ENCODE data around the gene ATAD3A. TPM values are rescaled to one million over a fixed set of nuclear protein-coding genes. Genes with fewer than 3 reads are reported as not detected.

Gene ATAD3A
- total RNA-seq, 1 experiment from 2014 or later = 63.2 TPM

DNA sequence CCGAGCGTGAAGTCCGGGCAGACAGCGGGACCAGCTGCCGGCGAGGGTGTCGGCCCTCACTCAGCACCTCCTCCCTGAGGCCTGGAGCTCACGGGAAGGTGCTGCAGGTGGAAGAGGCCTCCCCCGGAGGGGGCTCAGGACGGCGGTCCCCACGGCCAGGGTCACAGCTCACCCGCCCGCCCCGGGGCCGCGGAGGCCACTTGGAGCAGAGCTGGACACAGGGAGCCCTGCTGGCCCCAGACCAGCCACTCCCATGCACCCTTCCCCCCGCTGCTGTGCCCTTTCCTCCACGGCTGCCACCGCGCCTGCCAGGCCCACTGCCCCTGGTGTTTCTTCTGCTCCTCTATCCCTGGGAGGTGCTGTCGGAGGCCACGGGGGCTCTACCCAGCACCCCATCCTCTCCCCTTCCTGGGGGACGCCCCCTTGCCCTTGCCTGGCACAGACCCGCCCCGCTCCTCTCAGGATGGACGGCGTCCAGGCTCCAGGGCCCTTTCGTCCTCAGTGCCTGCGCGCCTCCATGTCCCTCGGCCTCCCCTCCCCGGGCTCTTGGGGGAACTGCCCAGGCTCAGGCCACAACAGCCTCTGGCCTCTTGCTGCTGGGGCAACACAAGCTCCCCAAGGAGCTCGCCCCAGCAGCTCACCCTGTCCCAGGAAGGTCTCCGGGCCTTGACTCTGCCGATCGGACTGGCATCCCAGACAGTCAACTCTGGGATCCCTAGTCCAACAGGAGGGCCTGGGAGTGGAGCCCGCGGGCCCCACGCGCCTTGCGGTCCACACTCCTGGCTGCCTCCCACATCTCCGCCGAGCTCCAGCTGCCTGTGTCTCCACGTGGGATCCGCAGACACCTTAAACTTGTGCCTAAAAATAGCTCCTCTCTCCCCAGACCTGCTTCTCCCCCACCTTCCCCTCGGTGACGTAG is 24.3 kb downstream of the ATAD3A start:
- TF ChIP-seq, protein P1, sequence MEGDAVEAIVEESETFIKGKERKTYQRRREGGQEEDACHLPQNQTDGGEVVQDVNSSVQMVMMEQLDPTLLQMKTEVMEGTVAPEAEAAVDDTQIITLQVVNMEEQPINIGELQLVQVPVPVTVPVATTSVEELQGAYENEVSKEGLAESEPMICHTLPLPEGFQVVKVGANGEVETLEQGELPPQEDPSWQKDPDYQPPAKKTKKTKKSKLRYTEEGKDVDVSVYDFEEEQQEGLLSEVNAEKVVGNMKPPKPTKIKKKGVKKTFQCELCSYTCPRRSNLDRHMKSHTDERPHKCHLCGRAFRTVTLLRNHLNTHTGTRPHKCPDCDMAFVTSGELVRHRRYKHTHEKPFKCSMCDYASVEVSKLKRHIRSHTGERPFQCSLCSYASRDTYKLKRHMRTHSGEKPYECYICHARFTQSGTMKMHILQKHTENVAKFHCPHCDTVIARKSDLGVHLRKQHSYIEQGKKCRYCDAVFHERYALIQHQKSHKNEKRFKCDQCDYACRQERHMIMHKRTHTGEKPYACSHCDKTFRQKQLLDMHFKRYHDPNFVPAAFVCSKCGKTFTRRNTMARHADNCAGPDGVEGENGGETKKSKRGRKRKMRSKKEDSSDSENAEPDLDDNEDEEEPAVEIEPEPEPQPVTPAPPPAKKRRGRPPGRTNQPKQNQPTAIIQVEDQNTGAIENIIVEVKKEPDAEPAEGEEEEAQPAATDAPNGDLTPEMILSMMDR (IDR thresholded peaks at IDR 0.05; ENCODE audit: unreplicated experiment) = no peak
- Mint-ChIP-seq H3K9me3 (ENCODE audit: unreplicated experiment) (peaks cover 6% of the 10 kb centered on the region), H3K36me3 (ENCODE audit: insufficient read depth, unreplicated experiment) (peaks cover 17% of the 10 kb centered on the region), H3K27ac (ENCODE audit: low read depth, unreplicated experiment) (no peak overlapping the region), H3K27me3 (ENCODE audit: insufficient read depth, unreplicated experiment) (no peaks in the 10 kb centered on the region), H3K4me3 (ENCODE audit: unreplicated experiment) (no peak overlapping the region), H3K4me1 (ENCODE audit: insufficient read depth, unreplicated experiment) (no peaks in the 10 kb centered on the region)
- intact Hi-C loops (cut with micrococcal nuclease) = no loop called here
- DNase-seq (ENCODE audit: unreplicated experiment) = no peak
- ChIA-PET CTCF (no interaction called here), POLR2A (no interaction called here)
- BruUV-seq (replicated peaks) = no TSS peak

DNA sequence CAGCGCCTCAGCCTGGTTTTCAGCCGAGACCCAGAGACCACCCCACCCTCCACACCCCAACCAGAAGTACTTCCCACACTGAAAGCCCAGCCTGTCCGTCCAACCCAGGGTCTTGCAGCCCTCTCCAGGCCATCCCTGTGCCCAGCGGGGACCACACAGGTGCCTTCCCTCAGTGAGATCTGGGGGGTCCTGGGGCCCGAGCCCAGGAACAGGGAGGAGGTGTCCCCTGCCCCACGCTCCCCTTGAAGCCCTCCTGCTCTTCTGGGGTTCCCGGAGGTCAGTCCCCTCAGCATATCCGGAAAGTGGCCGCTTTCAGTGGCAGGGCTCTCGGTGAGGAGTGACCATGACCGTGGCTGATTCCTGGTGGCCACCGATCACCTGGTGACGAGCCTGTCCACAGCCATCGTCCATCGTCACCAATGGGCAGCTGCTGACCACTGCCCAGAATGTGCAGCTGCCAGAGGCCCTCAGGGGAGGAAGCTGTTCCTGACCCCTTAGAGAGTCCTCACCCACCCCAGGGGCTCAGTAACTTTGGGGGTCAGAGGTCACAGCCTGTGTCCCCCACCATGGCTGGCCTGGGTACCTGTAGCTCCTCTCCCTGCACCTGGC is 25.1 kb downstream of the ATAD3A start:
- Mint-ChIP-seq H3K4me3 (ENCODE audit: unreplicated experiment) (no peak overlapping the region), H3K4me1 (ENCODE audit: insufficient read depth, unreplicated experiment) (no peaks in the 10 kb centered on the region), H3K9me3 (ENCODE audit: unreplicated experiment) (peaks cover 2% of the 10 kb centered on the region), H3K27ac (ENCODE audit: low read depth, unreplicated experiment) (no peak overlapping the region), H3K36me3 (ENCODE audit: insufficient read depth, unreplicated experiment) (peaks cover 21% of the 10 kb centered on the region), H3K27me3 (ENCODE audit: insufficient read depth, unreplicated experiment) (no peaks in the 10 kb centered on the region)
- DNase-seq (ENCODE audit: unreplicated experiment) = no peak
- CTCF ChIA-PET = no interaction called here
- intact Hi-C loops (cut with micrococcal nuclease) = no loop called here
- no TSS peak for BruUV-seq (replicated peaks)
- POLR2A ChIA-PET = no interaction called here
- TF ChIP-seq, protein P1 (IDR thresholded peaks at IDR 0.05; ENCODE audit: unreplicated experiment) = no peak

DNA sequence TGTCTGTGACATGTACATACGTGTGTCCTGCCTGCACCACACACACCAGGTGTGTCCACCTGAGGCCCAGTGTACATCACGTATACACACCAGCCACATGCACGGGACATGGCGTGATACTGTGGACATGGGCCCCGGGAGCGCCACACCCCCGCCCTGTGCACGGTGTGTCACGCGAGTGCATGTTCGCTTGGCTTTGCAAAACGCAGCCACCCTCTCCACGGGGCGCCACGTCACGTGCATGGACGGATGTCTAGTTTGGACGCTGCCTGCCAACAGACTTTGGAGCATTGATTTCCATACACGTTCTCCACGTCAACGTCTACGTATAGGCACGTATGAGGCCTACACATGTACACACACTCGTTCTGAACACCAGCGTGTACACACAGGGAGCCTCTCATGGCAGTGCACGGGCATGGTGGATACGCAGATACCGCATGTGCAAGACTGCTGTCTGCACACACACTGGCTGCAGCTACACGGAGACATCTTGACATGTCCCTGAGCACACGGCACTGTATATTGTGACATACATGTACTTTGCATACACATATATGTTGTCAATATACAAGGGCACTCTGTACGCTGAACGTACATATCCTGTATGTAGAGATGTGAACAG is 25.8 kb downstream of the ATAD3A start:
- Mint-ChIP-seq H3K27ac (ENCODE audit: low read depth, unreplicated experiment) (no peak overlapping the region), H3K4me1 (ENCODE audit: insufficient read depth, unreplicated experiment) (no peaks in the 10 kb centered on the region), H3K36me3 (ENCODE audit: insufficient read depth, unreplicated experiment) (peaks cover 23% of the 10 kb centered on the region), H3K9me3 (ENCODE audit: unreplicated experiment) (no peaks in the 10 kb centered on the region), H3K4me3 (ENCODE audit: unreplicated experiment) (no peak overlapping the region), H3K27me3 (ENCODE audit: insufficient read depth, unreplicated experiment) (no peaks in the 10 kb centered on the region)
- intact Hi-C loops (cut with micrococcal nuclease) = no loop called here
- TF ChIP-seq, protein P1 (IDR thresholded peaks at IDR 0.05; ENCODE audit: unreplicated experiment) = no peak
- ChIA-PET CTCF (no interaction called here), POLR2A (no interaction called here)
- DNase-seq (ENCODE audit: unreplicated experiment) = no peak
- no TSS peak for BruUV-seq (replicated peaks)

DNA sequence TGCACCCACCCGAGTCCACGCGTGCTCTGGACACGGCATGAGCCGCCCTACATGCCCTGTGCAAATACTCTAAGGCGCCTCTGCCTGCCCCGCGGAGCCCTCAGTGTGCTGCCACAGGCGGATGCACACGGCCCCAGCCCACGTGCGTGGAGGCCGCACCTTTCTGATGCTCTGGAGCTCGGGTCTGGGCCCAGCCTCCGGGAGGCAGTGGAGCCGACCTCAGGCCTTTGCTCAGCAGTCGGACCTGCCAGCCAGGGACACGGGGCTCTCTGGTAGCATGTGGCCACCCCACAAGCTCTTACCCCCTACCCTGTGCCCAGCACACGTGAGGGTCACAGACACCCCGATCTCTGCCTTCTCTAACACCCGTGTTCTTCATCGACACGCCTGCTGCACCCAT is 26.4 kb downstream of the ATAD3A start:
- Mint-ChIP-seq H3K36me3 (ENCODE audit: insufficient read depth, unreplicated experiment) (peaks cover 28% of the 10 kb centered on the region), H3K4me3 (ENCODE audit: unreplicated experiment) (no peak overlapping the region), H3K27me3 (ENCODE audit: insufficient read depth, unreplicated experiment) (no peaks in the 10 kb centered on the region), H3K9me3 (ENCODE audit: unreplicated experiment) (no peaks in the 10 kb centered on the region), H3K4me1 (ENCODE audit: insufficient read depth, unreplicated experiment) (no peaks in the 10 kb centered on the region), H3K27ac (ENCODE audit: low read depth, unreplicated experiment) (no peak overlapping the region)
- POLR2A ChIA-PET = no interaction called here
- intact Hi-C loops (cut with micrococcal nuclease) = no loop called here
- CTCF ChIA-PET = interaction anchor here (0.6 kb wide), 1 partner anchor 367 kb away, joined by 4 read pairs; no protein-coding TSS in a partner anchor
- no peak for DNase-seq (ENCODE audit: unreplicated experiment)
- TF ChIP-seq, protein P1 (IDR thresholded peaks at IDR 0.05; ENCODE audit: unreplicated experiment) = no peak
- BruUV-seq (replicated peaks) = no TSS peak

All from MCF 10A (cell line).